HUDEP-2 (cell line): ENCODE results near the gene LRWD1.
"Not testable (repeated sequence)": the region's sequence is repeated elsewhere in the genome, so short reads cannot be mapped to it uniquely, and the experiment has no call there.

ENCODE experiments used
- DNase-seq, 76 experiments: peaks; one replicate each; lab custom pipeline; 2025; ENCODE audit not compliant: unreplicated experiment in 76 of 76; lab: John Stamatoyannopoulos, UW

LRWD1 gene

DNA sequence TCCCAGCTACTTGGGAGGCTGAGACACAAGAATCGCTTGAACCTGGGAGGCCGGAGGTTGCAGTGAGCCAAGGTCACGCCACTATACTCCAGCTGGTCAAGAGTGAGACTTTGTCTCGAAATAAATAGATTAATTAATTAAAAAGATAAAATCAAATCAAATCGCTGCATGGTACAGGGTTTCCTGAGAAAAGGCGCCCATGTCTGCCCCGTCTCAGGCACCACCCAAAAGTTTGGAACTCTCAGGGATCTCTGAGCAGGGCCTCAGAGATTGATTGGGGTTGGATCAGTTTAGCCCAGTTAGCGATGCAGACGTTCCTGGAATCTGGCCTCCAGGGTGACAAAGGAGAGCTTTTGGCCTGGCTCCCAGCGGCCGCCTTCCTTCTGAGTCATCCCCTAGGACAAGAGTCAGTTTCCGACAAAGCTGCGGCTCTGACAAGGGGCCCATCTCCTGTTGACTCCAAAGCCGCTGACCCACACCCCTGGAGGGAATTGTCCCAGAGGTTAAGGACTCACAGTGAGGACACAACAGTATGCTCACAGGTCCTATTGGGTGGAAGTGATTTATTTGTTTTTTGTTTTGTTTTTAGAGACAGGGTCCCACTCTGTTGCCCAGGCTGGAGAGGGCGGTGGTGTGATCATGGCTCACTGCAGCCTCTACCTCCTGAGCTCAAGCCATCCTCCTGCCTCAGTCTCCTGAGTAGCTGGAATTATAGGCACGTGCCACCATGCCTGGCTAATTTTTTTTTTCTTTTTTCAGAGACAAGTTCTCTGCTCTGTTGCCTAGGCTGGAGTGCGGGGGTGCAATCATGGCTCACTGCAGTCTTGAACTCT lies 24.6 kb upstream of the LRWD1 start:
- peak in 2 of 76 experiments; percentile 40 to 45 for DNase-seq

DNA sequence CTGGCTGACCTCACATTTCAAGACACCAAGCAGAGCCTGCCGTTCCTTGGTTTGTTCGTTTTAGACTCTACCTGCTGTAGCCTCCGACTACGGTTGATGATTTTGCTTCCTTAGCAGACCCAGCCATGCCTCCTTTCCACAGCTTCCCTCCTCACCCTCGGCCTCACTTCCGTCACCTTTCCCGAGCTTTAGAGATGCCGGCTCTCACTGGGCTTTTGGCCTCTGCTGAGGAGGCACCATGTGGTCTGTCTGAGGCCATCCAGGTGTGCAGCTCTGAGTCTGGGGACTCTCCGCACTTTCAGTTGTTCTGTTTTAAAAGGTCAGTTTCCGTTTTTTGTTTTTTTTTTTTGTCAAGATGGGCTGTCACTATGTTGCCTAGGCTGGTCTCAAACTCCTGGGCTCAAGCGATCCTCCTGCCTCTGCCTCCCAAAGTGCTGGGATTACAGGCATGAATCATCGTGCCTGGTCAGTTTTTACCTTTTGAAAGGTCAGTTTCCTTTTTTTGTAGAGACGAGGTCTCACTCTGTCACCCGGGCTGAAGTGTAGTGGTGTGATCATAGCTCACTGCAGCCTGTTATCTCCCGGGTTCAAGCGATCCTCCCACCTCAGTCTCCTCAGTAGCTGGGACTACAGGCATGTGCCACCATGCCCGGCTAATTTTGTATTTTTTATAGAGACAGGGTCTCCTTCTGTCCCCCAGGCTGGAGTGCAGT lies 19.7 kb upstream of the LRWD1 start:
- DNase-seq: peak in 16 of 76 experiments; percentile 1 to 51 (median 20)

DNA sequence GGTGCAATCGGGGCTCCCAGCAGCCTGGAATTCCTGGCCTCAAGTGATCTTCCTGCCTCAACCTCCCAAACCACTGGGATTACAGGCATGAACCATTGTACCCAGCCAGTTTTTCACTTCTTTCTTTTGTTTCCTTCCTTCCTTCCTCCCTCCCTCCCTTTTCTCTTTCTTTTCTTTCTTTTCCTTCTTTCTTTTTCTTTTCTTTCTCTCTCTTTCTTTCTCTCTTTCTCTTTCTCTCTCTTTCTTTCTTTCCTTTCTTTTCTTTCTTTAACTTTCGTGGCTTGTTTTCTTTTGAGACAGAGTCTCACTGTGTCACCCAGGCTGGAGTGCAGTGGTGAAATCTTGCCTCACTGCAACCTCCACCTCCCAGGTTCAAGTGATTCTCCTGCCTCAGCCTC lies 19.1 kb upstream of the LRWD1 start:
- DNase-seq: no peak

DNA sequence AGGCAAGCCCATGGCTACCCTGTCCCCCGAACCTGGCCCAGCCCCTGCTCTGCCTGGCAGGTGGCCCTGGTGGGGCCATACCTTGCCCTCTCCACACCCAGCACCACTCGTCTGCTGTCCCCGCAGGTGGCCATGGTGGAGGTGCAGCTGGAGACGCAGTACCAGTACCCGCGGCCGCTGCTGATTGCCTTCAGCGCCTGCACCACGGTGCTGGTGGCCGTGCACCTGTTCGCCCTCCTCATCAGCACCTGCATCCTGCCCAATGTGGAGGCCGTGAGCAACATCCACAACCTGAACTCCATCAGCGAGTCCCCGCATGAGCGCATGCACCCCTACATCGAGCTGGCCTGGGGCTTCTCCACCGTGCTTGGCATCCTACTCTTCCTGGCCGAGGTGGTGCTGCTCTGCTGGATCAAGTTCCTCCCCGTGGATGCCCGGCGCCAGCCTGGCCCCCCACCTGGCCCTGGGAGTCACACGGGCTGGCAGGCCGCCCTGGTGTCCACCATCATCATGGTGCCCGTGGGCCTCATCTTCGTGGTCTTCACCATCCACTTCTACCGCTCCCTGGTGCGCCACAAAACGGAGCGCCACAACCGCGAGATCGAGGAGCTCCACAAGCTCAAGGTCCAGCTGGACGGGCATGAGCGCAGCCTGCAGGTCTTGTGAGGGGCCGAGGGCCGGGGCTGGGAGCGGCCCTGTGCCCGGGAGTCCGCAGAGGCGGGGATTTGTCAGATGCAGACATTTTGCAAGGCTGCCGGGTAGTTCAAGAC lies 18.2 kb upstream of the LRWD1 start:
- no peak for DNase-seq

DNA sequence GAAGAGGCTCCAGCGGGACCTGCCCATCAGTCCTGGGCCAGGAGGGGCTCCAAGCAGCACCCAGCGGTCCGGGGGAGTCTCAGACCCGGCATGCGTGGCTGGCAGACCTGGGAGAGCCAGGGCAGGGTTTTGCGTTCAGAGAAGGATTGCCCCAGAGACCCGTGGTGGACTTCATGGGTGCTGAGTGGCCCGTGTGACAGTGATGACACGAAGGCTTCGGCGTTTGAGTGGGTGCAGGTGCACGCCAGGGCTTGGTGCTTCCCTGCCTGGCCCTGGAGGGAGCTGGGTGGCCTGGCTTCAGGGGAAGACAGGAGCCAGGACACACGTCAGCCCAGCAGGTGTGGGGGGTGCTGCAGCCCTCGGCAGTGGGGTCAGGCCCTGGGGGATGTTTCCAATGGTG lies 17.5 kb upstream of the LRWD1 start:
- DNase-seq: no peak

DNA sequence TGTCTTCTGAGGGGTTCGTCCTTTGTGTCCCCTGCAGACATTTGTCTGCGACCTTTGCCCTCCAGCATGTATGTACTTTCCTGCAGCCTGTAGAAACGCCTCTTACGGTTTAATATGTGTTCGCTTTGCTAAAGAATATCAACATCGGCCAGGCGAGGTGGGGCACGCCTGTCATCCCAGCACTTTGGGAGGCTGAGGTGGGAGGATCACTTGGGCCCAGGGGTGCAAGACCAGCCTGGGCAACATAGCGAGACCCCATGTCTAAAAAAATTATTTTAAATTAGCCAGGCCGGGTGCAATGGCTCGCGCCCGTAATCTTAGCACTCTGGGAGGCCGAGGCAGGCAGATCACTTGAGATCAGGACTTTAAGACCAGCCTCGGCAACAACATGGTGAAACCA lies 15.6 kb upstream of the LRWD1 start:
- DNase-seq: no peak

DNA sequence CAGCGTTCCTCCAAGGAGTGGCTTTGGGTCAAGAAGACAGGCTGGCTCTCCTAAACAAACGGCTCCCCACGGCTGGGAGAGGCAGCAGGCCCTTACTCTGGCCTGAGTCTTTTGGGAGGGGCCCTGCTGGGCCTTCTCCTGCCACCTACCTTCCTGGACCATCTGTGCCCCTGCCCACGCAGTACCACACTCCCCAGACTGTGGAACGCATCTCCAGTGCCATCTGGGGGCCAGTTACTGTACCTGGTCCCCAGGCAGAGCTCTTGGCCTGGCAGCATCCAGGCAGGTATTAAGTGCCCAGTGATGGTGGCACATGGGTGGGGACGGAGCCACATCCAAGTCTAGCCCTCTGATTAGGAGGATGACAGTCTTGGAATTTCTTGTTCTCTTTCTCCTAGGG lies 14.5 kb upstream of the LRWD1 start:
- peak in 26 of 76 experiments; percentile 3 to 46 (median 16) for DNase-seq

DNA sequence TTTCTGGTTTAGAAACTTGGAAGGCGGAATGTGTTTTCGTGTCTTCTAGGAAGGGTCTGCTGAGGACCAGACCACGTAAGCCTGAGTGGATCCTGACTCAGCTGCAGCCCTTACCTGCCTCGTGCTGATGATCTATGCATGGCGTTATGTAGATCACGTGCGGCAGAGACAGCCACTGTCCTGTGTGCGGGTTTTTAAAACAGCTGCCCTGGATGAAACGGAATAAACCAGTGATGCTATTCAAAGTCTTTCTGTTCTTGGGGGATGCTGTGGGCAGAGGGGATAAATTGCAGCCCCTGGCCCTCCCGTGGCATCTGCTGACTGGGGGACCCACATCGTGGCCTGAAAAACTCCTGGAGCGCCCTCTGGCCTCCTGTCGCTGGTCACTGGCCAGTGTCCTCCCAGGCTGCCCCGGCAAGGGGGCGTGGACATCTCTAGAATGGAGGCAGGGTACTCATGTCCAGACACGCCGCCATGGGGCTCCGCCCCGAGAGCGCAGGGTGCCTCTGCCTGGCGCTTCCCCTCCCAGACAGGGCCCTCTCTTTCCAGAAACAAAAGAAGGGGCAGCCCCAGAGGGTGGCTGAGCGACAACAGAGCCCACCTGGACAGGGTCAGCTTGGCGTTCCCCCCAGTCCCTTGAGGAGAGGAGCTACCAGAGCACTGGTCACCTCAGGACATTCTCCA lies 13.3 kb upstream of the LRWD1 start:
- no peak for DNase-seq

DNA sequence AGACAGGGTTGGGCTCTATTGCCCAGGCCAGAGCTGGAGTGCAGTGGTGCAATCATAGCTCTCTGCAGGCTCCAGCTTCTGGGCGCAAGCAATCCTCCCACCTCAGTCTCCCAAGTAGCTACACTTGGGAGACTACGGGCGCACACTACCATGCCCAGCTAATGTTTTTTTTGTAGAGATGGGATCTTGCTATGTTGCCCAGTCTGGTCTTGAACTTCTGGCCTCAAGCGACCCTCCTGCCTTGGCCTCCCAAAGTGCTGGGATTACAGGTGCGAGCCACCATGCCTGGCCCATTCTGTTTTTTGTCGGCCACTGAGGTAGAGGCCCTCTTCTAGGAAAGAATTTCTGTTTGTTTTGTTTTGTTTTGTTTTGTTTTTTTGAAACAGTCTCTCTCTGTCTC lies 12.3 kb upstream of the LRWD1 start:
- DNase-seq: no peak

DNA sequence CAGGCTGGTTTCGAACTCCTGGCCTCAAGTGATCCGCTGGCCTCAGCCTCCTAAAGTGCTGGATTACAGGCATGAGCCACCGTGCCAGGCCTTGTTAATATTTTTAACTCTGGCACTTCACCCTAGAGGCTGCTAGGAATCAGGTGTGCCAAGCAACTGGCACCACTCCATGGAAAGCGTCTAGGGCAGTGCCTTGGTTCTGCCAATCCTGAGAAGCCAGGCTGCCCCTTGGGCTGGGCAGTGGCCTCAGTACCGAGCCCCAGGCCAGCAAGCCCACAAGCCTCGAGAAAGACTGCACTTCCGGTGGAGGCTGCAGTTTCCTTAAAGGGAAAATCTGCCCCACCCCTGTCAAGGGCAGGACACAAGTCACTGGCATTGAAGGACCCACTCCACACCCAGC lies 11.5 kb upstream of the LRWD1 start:
- peak in 1 of 76 experiments; percentile 8 for DNase-seq

DNA sequence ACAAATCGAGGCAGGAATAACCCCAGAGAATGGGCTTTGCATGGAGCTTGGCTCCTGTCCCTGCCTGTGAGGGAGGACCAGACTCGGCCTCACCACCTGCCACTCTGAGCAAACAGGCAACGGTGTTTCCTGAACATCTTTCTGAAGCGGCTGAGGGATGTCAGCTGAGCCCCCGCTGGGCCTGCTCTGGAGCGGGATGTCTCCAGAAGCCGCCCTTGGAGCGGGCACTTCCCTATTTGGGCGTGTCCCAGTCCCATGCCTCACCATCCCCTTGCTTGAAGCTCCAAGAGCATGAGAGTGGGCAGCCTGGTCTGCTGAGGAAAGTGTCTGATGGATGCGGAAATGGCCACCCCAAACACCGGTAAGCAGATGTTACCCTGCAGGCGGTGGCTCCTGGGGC lies 10.3 kb upstream of the LRWD1 start:
- DNase-seq: no peak

DNA sequence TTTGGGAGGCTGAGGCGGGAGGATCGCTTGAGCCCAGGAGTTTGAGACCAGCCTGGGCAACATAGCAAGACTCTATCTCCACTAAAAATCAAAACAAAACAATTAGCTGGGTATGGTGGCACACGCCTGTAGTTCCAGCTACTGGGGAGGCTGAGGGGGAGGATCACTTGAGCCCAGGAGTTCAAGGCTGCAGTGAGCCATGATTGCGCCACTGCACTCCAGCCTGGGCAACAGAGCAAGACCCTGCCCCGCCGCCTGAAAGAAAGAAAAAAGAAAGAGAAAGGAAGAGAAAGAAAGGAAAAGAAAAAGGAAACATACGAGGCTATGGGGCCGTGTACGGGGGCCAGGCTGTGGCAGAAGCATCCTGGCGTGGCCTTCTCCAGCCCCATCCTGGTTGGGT lies 9.9 kb upstream of the LRWD1 start:
- not testable (repeated sequence) for DNase-seq

DNA sequence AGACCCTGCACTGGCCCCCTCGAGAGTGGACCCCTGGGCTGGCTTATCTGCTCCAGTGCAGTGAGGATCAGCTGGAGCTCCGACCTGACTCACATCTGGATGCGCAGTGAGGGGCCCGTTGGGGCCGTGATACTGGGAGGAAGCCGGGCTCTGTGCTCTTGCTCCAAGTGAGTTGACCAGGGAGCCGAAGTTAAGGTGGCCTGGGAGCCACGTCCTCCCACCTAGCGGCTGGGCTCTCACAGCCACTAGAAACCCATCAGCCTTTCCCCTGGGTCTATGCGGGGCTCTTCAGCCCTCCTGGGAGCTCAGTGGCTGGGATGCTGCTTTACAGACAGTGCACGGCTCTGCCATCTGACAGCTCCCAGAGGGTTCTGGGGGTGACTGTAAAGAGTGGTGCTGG lies 9.2 kb upstream of the LRWD1 start:
- DNase-seq: no peak

DNA sequence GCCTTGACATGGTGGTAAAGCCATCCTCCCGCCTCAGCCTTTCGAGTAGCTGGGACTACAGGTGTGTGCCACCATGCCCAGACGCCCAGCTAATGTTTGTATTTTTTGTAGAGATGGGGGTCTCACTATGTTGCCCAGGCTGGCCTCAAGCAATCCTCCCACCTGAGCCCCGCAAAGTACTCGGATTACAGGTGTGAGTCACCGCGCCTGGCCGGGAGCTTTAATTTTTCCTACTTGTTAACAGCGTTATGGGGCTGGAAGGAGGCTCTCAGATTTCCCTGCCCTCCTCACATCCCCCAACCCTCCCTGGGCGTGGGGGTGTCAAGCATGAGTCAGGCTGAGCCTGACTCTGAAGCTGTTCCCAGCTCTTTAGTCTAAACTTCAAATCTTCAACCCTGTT lies 8.5 kb upstream of the LRWD1 start:
- DNase-seq: no peak

DNA sequence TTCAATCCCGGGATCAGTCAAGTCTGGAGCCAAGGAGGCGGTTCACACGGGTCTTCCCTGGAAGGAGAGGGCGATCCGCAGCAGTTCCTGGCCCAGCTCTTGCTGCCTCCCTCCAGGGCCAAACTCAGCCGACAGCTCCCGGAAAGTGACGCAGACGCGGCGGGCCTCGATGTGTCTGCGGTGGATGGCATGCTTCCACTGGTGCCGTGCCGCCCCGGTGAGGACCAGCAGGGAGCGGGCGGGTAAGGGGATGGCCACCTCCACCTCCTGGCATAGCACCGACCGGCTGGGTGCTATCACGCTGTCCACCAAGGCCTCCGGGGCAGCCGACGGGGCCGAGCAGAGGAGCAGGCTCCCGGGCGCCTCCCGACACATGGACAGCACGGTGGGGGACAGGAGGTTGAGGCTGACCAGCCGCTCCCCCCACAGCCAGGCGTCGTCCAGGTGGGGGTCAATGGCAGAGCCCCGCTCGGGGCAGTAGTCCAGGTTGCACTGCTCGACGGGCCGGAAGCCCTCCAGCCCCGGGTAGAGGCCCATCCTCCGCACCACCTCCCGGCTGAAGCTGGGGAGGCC lies 7.3 kb upstream of the LRWD1 start:
- DNase-seq: no peak

DNA sequence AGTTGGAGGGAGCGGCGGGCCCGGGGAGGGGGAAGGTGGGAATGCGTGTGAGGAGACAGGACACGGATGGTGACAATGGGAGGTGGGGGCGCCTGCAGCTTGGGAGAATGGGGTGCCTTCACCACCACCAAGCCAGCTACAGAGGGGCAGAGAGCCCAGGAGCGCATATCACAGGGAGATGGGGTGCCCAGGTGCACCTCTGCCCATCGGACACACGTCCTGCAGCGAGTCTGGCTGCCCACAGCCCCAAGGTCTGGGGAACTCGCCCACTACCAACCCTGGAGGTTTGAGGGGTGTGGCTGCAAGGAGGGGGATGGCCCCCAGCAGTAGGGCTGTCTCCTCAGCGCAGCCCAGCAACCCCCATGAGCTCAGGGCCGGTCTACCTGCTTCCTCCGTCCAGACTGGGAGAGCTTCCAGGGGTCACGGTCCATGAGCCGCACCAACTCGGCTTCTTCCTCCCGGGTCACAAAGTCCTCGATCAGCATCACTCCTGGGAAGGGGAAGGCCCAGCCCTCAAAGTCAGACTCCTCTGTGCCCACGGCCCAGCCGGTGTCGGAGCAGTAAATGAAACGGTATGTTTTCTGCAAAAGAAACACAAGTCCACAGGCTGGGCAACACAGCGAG lies 5.5 kb upstream of the LRWD1 start:
- DNase-seq: no peak

DNA sequence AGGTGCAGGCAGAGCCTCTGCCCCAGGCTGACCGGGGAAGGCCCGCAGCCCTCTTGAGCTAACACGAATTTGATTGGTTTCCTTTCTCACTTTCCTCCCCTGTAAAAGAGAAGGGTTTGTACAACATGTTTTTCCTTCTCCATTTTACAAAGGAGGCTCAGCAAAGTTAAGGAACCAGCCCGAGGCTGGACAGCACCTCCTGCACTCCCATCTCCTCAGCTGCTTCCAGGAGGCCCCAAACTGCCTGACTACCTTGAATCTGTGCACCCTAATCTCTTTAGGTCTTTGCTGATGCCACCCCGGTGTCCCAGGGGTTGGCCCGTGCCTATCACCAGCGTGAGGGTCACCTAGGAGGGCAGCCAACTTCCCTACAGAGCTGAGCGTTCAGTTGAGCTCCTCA lies 4.3 kb upstream of the LRWD1 start:
- no peak for DNase-seq

DNA sequence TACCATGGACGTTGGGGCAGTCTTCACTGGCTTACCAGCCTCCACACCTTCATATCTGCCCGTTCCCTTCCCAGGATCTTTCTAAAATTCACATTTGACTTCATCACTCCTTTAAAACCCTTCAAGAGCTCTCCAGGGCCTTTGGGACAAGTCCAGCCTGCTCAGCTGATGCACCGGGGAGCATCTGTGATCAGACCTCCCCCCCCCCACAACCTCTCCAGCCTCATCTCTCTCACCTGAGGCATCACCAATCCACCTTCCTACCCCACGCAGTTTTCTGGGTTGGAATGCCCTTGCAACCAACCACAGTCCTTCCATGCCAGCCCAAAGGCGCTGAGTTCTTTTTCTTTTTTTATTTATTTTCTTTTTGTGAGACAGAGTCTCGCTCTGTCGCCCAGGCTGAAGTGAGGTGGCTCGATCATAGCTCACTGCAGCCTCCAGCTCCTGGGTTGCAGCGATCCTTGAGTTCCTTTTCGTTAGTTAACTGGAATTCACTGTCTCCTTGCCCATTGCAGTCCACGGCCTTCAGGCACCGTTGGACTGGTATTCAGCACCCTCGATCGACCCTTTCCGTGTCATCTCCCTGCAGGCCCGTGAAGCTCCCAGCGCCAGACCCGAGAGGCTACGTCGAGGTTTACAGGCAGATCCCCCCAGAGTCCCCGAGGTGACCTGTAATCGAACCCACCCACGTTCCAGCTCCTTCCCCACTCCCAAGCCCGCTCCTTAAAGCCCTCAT lies 775 bp upstream of the LRWD1 start:
- peak in 5 of 76 experiments; percentile 3 to 32 (median 30) for DNase-seq

DNA sequence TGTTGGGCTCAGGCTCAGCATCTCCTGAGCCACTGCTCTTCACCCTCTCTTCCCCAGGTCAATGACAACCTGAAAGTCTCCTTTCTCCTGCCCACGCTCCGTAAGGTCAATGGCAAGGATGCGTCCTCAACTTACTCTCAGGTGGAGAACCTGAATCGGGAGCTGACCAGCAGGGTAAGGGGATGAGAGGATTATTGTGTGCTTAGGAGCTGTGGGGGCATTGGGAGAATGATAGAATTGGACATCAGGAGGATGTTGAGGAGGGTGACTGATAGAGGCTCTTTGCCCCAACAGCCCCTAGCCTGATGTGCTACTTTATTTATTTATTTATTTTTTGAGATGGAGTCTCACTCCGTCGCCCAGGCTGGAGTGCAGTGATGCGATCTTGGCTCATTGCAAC lies 1.3 kb downstream of the LRWD1 start:
- DNase-seq: no peak
